ENCODE results near the gene EARS2.

GRCh38 chr16:23479138-23479537 is 78.0 kb downstream of the EARS2 start:
- TF ChIP-seq POLR2A (IDR thresholded peaks at IDR 0.05) (no peak), CTCF (IDR thresholded peaks at IDR 0.05 in 4 of 5, conservative IDR thresholded peaks at IDR 0.05 in 1 of 5) (no peak)

Measured in gastrocnemius medialis (tissue), 4 donors.